Uterus (tissue), 2 donors: Measurements from ENCODE around the gene CIB4.

Experiments used
- CTCF ChIP-seq, 4 experiments: fragments of 200-600 bp in 2 of 4; fragments of 450-650 bp in 2 of 4; sonication (generic) in 2 of 4; IDR thresholded peaks; one replicate each; pipeline ENCODE4 v1.5.1; 2016 to 2019; ENCODE audit warnings: antibody characterized with exemption in 4 of 4, mild to moderate bottlenecking in 2 of 4, moderate library complexity in 1 of 4
- POLR2A ChIP-seq, 2 donors: fragments of 450-650 bp; IDR thresholded peaks; one replicate each; pipeline ENCODE4 v1.6.1; 2016; ENCODE audit warnings: antibody characterized with exemption in 2 of 2, mild to moderate bottlenecking in 1 of 2, moderate library complexity in 1 of 2

GRCh38 chr2:26550276-26551015, 90.7 kb downstream of the CIB4 start:
- TF ChIP-seq POLR2A (IDR thresholded peaks at IDR 0.05) = no peak
- TF ChIP-seq CTCF (IDR thresholded peaks at IDR 0.05) = no peak
